Parathyroid adenoma (tissue), 2 donors: Measurements from ENCODE around the gene SMPDL3B.

ENCODE experiments used
- H2AFZ ChIP-seq: fragments of 300-600 bp; sonication (generic); one replicate; pipeline ENCODE4 v1.7.0; 2017; ENCODE audit warnings: antibody characterized with exemption, mild to moderate bottlenecking
- H3K27ac ChIP-seq: fragments of 300-600 bp; sonication (generic); one replicate; pipeline ENCODE4 v1.7.0; 2017
- H3K27me3 ChIP-seq: fragments of 300-600 bp; sonication (generic); one replicate; pipeline ENCODE4 v1.7.0; 2017; ENCODE audit warnings: low read length; ENCODE audit not compliant: control insufficient read depth, insufficient read depth
- H3K36me3 ChIP-seq: fragments of 300-600 bp; sonication (generic); one replicate; pipeline ENCODE4 v1.7.0; 2017; ENCODE audit warnings: low read length; ENCODE audit not compliant: control insufficient read depth, insufficient read depth
- H3K4me1 ChIP-seq: fragments of 300-600 bp; sonication (generic); one replicate; pipeline ENCODE4 v1.7.0; 2017; ENCODE audit warnings: control low read depth
- H3K4me2 ChIP-seq: fragments of 300-600 bp; sonication (generic); one replicate; pipeline ENCODE4 v1.7.0; 2017; ENCODE audit warnings: low read length
- H3K4me3 ChIP-seq: fragments of 300-600 bp; sonication (generic); one replicate; pipeline ENCODE4 v1.7.0; 2017; ENCODE audit warnings: low read depth, low read length
- H3K79me2 ChIP-seq: fragments of 300-600 bp; sonication (generic); one replicate; pipeline ENCODE4 v1.7.0; 2017; ENCODE audit warnings: control low read depth
- H3K9ac ChIP-seq: fragments of 300-600 bp; sonication (generic); one replicate; pipeline ENCODE4 v1.7.0; 2017; ENCODE audit warnings: mild to moderate bottlenecking
- H3K9me3 ChIP-seq: fragments of 300-600 bp; sonication (generic); one replicate; pipeline ENCODE4 v1.7.0; 2017; ENCODE audit warnings: low read length; ENCODE audit not compliant: control insufficient read depth
- CTCF ChIP-seq: fragments of 300-600 bp; sonication (generic); IDR thresholded peaks from one replicate; pipeline ENCODE4 v1.7.0; 2017; ENCODE audit warnings: antibody characterized with exemption, mild to moderate bottlenecking
- donor health status: primary hyperparathyroidism.

Gene SMPDL3B

GRCh38 chr1:27934818-27935549 is at the start of gene SMPDL3B:
TSS of gene SMPDL3B (plus strand) at chr1:27935000. CDS start at chr1:27935184, 184 bp downstream.
- H3K4me1 ChIP-seq = peaks cover 2% of the 10 kb centered on the region

GRCh38 chr1:27885114-27885528 is 49.7 kb upstream of the SMPDL3B start:
- Histone ChIP-seq H3K36me3 (no peaks in the 10 kb centered on the region), H3K4me3 (no peak overlapping the region), H3K79me2 (no peaks in the 10 kb centered on the region), H3K9ac (no peak overlapping the region), H3K27ac (peak overlapping the region; percentile 36), H3K4me1 (peaks cover 9% of the 10 kb centered on the region), H3K27me3 (no peaks in the 10 kb centered on the region), H3K4me2 (no peak overlapping the region), H3K9me3 (no peaks in the 10 kb centered on the region), H2AFZ (no peak overlapping the region)
- TF ChIP-seq CTCF = no peak

More at GRCh38 chr1:27934818-27935549, at the start of gene SMPDL3B:
- no peaks in the 10 kb centered on the region for H3K27me3 ChIP-seq
- no peak within 1 kb of the TSS for H3K9ac ChIP-seq
- no peak within 1 kb of the TSS for H3K27ac ChIP-seq
- no peaks in the 10 kb centered on the region for H3K79me2 ChIP-seq
- H3K4me2 ChIP-seq = peak within 1 kb of the TSS; percentile 76
- no peaks in the 10 kb centered on the region for H3K9me3 ChIP-seq
- no peaks in the 10 kb centered on the region for H3K36me3 ChIP-seq
- H3K4me3 ChIP-seq = peak within 1 kb of the TSS; percentile 41
- TF ChIP-seq CTCF = no peak
- peak within 1 kb of the TSS; percentile 75 for H2AFZ ChIP-seq

GRCh38 chr1:27885621-27886352 is 49.0 kb upstream of the SMPDL3B start:
- Histone ChIP-seq H3K27ac (peak overlapping the region; percentile 36), H2AFZ (no peak overlapping the region), H3K4me3 (no peak overlapping the region), H3K9ac (no peak overlapping the region), H3K36me3 (no peaks in the 10 kb centered on the region), H3K4me2 (no peak overlapping the region), H3K27me3 (no peaks in the 10 kb centered on the region), H3K9me3 (no peaks in the 10 kb centered on the region), H3K79me2 (no peaks in the 10 kb centered on the region), H3K4me1 (peaks cover 9% of the 10 kb centered on the region)
- TF ChIP-seq CTCF = no peak

- H3K9me3 ChIP-seq = no peaks in the 10 kb centered on the region
- no peak overlapping the region for H3K9ac ChIP-seq
- no peak overlapping the region for H3K4me3 ChIP-seq
- H3K27ac ChIP-seq = peak overlapping the region; percentile 19
- H3K27me3 ChIP-seq = no peaks in the 10 kb centered on the region
- H3K4me2 ChIP-seq = no peak overlapping the region
- H3K4me1 ChIP-seq = peaks cover 9% of the 10 kb centered on the region
- H3K36me3 ChIP-seq = no peaks in the 10 kb centered on the region
- H2AFZ ChIP-seq = no peak overlapping the region
- no peaks in the 10 kb centered on the region for H3K79me2 ChIP-seq
- TF ChIP-seq CTCF = no peak
Observed at GRCh38 chr1:27886353-27886679, 48.5 kb upstream of the SMPDL3B start.
